ENCODE results near the gene OLFML2B.

The OLFML2B gene

GRCh38 chr1:162004441-162004950 lies 19.2 kb downstream of the OLFML2B start:
- DNase-seq, result no peak

- DNase-seq, result peak; percentile 77
These were observed 19.8 kb downstream of the OLFML2B start for GRCh38 chr1:162003830-162004215.

GRCh38 chr1:162003061-162003829 lies 20.4 kb downstream of the OLFML2B start:
- peak; percentile 20 for DNase-seq

GRCh38 chr1:162000053-162000420 lies 23.6 kb downstream of the OLFML2B start:
- no peak for DNase-seq

GRCh38 chr1:161999301-162000052 lies 24.2 kb downstream of the OLFML2B start:
- no peak for DNase-seq

- DNase-seq, result peak; percentile 29
These were observed 24.9 kb downstream of the OLFML2B start for GRCh38 chr1:161998811-161999210.

- DNase-seq, result peak; percentile 36
These were observed 26.5 kb downstream of the OLFML2B start for GRCh38 chr1:161997152-161997551.

GRCh38 chr1:161994175-161994668 lies 29.4 kb downstream of the OLFML2B start:
- DNase-seq, result no peak

- DNase-seq, result no peak
These were observed 30.1 kb downstream of the OLFML2B start for GRCh38 chr1:161993576-161993975.

- DNase-seq, result no peak
These were observed 33.9 kb downstream of the OLFML2B start for GRCh38 chr1:161989786-161990185.

- DNase-seq, result no peak
These were observed 34.6 kb downstream of the OLFML2B start for GRCh38 chr1:161989108-161989507.

- DNase-seq, result no peak
These were observed 35.3 kb downstream of the OLFML2B start for GRCh38 chr1:161988413-161988812.

GRCh38 chr1:161987872-161988271 lies 35.8 kb downstream of the OLFML2B start:
- DNase-seq, result no peak

GRCh38 chr1:161987303-161987702 lies 36.4 kb downstream of the OLFML2B start:
- DNase-seq, result no peak

GRCh38 chr1:161986328-161986727 lies 37.3 kb downstream of the OLFML2B start:
- DNase-seq, result no peak

GRCh38 chr1:161985301-161985822 lies 38.3 kb downstream of the OLFML2B start:
- no peak for DNase-seq

GRCh38 chr1:161983725-161984124 lies 39.9 kb downstream of the OLFML2B start:
- no peak for DNase-seq

GRCh38 chr1:161982917-161983316 lies 40.8 kb downstream of the OLFML2B start:
- no peak for DNase-seq

GRCh38 chr1:161982507-161982895 lies 41.2 kb downstream of the OLFML2B start:
- DNase-seq, result no peak

GRCh38 chr1:161981735-161982506 lies 41.7 kb downstream of the OLFML2B start:
- DNase-seq, result no peak

- no peak for DNase-seq
These were observed 42.5 kb downstream of the OLFML2B start for GRCh38 chr1:161981126-161981525.

GRCh38 chr1:161978011-161978790 lies 45.5 kb downstream of the OLFML2B start:
- peak; percentile 88 for DNase-seq
